Keratinocyte (primary cell): ENCODE measurements around the gene DVL1.

Experiments
- CTCF ChIP-seq, 3 experiments: IDR thresholded peaks in 1 of 3; conservative IDR thresholded peaks in 1 of 3; optimal IDR thresholded peaks in 1 of 3; 2 replicates in 2 of 3; 3 replicates in 1 of 3; pipeline versions ENCODE3 to v1.5.1; 2011; ENCODE audit warnings: low read length in 3 of 3, mild to moderate bottlenecking in 3 of 3, moderate library complexity in 2 of 3, control low read depth in 1 of 3, inconsistent platforms in 1 of 3; ENCODE audit not compliant: insufficient read depth in 2 of 3; ENCODE audit errors: extremely low read depth in 1 of 3
- EZH2 ChIP-seq: IDR thresholded peaks from one replicate; pipeline ENCODE4 v1.6.1; 2012; ENCODE audit warnings: inconsistent platforms, mild to moderate bottlenecking, low read length, moderate library complexity

- TF ChIP-seq CTCF (optimal IDR thresholded peaks at IDR 0.05 in 1 of 3, IDR thresholded peaks at IDR 0.05 in 1 of 3, conservative IDR thresholded peaks at IDR 0.05 in 1 of 3; ENCODE audit: extremely low read depth in 1 of 3, insufficient read depth in 2 of 3, low read length in 3 of 3): no peak
- no peak for TF ChIP-seq EZH2
These were observed 28.5 kb upstream of the DVL1 start for GRCh38 chr1:1377540-1378205.
